Right kidney (tissue), 1 donor: Measurements from ENCODE around the gene HAS3.

ENCODE experiments used
- DNase-seq: peaks from one replicate; pipeline ENCODE4 v3.0.0-alpha.2; 2016

Gene HAS3

DNA sequence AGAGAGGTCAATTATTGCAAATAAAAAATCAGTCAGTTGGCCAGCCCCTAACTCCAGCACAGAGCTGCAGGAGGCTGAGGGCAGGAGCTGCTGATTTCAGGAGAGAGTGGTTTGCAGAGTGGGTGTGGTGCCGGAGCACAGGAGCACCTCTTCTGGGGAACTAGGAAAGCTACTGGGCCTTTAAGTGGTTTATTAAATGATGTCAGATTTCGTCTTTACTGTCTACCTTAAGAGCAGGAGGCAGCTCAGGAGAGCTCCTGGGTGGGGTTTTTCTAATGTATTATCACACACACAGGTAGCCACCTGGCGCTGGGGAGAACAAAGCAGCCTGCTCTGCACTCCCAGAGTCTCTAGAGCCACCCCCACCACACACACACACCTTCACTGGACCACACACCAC lies 11.5 kb upstream of the HAS3 start:
- DNase-seq: no peak

DNA sequence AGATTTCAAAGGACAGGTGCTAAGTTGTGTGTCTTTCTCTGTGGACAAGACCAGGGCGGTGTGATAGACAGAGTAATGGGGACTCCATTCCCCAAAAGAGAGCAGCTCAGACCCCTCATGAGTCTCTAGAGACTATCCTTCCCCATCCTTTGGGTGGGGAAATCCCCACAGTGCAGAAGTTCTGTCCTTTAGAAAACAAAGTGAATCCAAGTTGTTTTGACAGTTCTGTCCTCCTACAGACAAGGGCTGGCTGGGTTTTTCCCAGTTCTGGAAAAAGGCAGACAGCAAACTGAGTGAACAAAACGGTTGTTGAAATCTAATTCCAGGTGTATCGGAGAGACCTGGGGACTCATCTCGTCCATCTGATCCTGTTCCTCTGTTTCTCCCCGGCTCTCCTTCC lies 11.0 kb upstream of the HAS3 start:
- no peak for DNase-seq

DNA sequence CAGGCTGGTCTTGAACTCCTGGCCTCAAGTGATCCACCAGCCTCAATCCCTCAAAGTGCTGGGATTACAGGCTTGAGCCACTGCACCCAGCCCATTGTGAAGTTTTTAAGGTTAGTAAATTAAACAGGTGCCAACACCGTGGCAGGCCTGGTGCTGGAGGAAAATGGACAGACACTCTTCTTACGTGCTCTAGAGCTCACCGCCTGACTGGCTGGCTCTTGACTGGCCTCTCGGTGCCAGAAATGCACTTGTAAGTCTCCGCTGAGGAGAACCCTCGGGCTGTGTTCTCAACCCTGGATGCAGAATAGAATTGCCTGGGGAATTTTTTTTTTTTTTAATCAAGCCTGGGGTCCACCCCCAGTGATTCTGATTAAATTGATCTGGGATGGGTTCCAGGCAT lies 10.3 kb upstream of the HAS3 start:
- no peak for DNase-seq

- DNase-seq: peak; percentile 62
Measured at GRCh38 chr16:69100071-69100691, 5.3 kb upstream of the HAS3 start.

DNA sequence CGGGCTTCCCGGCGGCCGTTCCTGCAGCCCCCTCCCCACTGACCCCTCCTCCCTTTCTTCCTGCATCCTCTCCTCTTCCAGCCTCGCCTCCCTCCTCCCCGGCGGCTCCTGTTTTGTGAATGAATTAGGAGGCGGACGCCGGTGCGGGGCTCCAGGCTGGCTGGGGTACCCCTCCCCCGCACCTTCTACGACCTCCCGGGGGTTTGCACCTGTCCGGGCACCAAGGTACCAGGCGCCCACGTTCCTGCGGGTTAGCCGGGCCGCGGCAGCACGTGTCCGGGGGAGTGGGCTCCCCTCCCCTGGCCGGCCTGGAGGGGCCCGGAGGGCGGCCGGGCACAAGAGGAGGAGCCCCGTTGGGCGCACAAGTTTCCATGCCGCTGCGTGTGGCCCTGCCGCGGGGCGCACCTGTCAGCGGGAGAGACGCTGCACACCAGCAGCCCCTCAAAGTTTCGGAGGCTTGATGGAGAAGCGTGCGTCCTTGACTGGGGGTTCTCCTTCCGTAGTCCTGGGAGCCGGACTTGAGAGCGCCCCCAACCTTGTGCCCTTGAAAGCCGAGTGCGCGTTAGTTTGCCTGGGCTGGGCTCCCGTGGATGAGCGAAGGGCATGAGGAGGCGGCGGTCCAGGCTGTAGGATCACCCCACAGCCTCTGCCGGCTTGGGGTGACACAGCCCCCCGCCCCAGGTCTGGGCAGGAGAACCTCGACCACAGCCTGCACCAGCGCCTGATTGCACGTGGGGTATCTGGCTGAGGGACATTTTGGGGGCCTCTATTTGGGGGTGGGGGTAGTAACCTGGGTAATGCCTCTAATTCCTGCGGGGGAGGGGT lies 1.2 kb downstream of the HAS3 start:
- peak; percentile 73 for DNase-seq

DNA sequence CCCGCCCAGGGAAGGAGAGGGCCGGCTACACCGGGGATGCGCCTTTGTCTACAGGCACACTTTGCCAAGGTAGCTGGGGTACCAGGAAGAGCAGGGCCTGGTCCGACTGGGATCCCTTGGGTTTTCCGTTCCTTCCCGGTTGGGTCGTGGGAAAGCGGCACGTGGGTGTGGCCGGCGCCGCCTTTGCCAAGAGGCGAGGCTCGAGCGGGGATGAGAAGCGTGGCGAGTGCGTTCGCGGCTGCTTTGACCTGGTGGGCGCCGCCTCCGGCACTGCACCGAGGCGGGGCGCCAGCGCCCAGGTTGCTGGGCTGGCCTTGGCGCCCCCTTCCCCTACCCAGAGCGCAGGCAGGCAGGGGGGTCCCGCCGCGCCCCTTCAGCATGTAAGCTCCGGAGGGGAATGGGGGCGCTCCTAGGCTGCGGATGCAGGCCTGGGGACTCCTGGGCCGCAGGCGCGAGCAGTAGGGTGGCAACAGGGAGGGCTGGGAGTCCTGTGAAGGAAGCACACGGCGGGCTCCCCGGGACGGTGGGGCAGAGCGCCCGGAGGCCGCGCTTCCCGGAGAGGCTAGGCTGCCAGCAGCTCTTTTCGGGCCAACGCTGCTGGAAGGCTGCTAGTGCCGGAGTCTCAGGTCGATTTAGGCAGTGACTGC lies 2.0 kb downstream of the HAS3 start:
- peak; percentile 63 for DNase-seq

- no peak for DNase-seq
Measured at GRCh38 chr16:69108064-69108904, 2.8 kb downstream of the HAS3 start.

DNA sequence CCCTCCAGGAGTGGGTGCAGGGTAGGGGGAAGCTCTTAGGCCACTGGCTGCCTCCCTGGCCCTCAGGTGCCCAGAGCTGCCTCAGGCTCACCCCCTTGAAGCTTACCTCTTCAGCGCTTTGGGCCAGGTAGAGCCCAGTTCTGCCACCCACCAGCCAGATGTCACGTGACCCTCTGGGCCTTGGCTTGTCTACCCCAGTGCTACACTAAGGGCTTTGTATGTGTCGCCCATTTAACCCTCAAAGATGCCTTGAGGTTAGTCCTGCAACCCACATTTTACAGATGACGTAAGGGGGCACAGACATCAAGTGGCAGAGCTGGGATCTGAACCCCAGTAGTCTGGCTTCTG lies 3.4 kb downstream of the HAS3 start:
- DNase-seq: no peak

GRCh38 chr16:69109486-69110270 lies 4.2 kb downstream of the HAS3 start:
- no peak for DNase-seq

DNA sequence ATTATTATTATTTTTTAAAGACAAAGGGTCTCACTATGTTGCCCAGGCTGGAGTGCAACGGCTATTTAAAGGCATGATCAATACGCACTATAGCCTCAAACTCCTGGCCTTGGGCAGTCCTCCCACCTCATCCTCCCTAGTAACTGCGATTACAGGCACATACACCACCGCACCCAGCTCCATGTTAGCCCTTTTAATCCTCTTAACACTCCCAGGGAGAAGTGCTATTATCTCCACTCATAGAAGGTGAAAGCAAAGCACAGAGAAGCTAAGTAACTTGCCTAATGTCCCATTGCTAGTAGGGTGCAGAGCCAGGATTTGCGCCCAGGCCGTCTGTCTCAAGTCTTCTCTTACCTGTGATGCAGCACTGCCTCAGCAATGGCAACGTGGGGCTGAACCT lies 5.0 kb downstream of the HAS3 start:
- no peak for DNase-seq

DNA sequence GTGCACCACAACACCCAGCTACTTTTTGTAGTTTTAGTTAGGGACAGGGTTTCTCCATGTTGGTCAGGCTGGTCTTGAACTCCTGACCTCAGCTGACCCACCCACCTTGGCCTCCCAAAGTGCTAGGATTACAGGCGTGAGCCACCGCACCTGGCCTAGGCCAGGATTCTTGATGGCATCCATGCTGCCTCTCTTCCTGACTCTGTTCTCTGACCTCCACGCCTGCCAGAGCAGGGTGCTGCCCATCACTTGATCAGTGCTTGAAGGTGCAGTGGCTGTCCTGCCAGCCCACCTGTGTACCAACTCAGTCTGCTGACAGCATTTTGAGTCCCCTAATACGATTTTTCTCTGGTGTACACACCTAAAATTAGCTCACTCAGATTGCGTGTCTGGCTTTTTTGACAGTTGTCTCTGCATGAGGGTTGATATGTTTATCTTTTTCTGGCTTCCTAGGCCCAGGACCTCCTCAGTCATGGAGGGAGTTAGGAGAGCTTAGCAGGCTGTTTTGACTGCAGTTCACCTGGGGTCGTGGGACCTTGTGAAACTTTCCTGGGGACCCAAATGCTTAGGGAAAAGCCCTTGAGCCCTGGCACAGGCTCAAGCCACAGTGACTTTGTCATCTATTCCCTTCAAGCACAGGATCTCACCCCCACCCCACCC lies 5.9 kb downstream of the HAS3 start:
- no peak for DNase-seq

- DNase-seq: no peak
Measured at GRCh38 chr16:69111876-69112230, 6.4 kb downstream of the HAS3 start.

- DNase-seq: no peak
Measured at GRCh38 chr16:69112285-69113129, 7.1 kb downstream of the HAS3 start.

DNA sequence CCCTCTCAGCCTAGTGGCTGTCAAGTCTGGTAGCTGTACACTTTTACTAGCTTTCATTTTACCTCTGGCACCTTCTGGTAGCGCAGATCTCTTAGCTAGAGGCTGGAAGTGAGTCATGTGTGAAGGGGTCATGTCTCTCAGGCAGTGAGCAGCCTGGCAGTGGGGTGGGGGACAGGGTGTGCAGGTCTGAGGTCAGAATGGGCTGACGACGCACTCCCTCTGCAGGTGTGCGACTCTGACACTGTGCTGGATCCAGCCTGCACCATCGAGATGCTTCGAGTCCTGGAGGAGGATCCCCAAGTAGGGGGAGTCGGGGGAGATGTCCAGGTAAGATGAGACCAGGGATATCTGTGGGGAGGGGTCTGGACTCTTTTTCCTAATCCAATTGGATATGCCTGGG lies 7.8 kb downstream of the HAS3 start:
- no peak for DNase-seq

GRCh38 chr16:69114346-69114975 lies 9.0 kb downstream of the HAS3 start:
- DNase-seq: no peak

DNA sequence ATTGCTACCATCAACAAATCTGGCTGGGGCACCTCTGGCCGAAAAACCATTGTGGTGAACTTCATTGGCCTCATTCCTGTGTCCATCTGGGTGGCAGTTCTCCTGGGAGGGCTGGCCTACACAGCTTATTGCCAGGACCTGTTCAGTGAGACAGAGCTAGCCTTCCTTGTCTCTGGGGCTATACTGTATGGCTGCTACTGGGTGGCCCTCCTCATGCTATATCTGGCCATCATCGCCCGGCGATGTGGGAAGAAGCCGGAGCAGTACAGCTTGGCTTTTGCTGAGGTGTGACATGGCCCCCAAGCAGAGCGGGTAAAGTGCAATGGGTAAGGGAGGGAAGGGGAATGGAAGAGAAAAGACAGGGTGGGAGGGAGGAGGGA lies 9.5 kb downstream of the HAS3 start:
- DNase-seq: no peak

DNA sequence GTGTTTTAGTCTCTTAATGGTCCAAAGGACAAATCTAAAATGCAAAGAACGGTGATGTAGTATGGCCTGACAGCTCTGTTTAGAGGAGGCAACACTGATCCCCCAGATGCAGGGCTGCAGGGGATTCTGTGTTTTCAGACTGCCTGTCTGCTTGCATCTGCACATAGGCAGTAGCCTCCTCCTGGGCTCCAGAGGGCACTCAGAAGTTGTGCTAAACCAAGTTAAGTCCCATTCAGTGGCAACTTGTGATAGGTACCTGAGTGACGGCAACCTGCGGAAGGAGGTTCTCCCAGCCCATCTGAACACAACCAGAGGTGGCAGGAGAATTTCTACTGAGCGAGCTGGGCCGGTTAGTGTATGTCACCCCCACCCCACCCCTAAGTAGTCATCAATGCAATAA lies 9.9 kb downstream of the HAS3 start:
- no peak for DNase-seq

DNA sequence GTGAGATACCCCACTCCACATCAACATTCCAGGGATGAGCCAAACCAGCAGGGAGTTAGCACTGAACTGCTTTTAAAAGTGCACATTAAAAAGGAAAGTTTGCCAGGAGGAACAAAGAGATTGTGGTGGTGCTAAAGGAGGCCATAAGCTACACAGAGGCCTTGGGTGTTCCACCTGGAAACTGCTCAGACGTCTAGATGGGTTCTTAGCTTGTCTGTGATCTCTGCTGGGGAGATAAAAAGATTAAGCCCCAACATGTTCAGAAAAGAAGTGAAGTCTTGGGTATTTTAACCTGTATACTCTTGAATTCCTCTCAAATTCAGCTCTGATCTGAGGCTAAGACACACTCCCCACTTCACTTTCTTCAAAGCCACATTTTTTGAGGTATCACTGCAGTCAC lies 10.4 kb downstream of the HAS3 start:
- DNase-seq: no peak

GRCh38 chr16:69116256-69116875 lies 10.9 kb downstream of the HAS3 start:
- no peak for DNase-seq

GRCh38 chr16:69116906-69117305 lies 11.5 kb downstream of the HAS3 start:
- DNase-seq: no peak
